ENCODE data around the gene CARHSP1.
"Not testable (repeated sequence)": the region's sequence is repeated elsewhere in the genome, so short reads cannot be mapped to it uniquely, and the experiment has no call there.

The CARHSP1 gene

GRCh38 chr16:8806272-8806983, 62.4 kb downstream of the CARHSP1 start:
- no peaks in the 10 kb centered on the region for H3K9me3 Mint-ChIP-seq
- H3K27me3 Mint-ChIP-seq, result no peaks in the 10 kb centered on the region
- H3K27ac Mint-ChIP-seq, result no peak overlapping the region
- DNase-seq, result no peak
- CTCF ChIA-PET, result interaction anchor here (0.8 kb wide), 1 partner anchor 11 kb away, joined by 3 read pairs; no protein-coding TSS in a partner anchor
- H3K36me3 Mint-ChIP-seq, result peaks cover 58% of the 10 kb centered on the region
- H3K4me1 Mint-ChIP-seq, result peaks cover 4% of the 10 kb centered on the region
- no peak overlapping the region for H3K4me3 Mint-ChIP-seq

DNA sequence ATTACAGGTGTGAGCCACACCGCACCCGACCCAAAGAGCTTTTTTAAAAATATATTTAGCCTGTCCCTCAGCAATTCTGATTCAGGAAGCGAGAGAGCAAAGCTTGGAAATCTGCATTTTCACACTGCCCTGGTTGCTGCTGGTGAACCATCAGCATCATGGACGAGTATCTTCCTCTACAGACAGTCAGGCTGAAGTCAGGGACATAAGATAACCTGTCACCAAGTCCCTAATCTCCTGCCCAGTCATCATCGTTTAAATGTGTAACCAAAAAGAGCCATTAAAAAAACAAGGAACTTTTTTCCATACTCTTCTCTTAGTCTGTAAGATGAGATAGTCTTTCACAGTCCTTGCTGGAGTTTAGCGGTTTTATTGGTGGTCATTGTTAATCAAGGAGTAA, 64.5 kb downstream of the CARHSP1 start:
- H3K9me3 Mint-ChIP-seq, result no peaks in the 10 kb centered on the region
- H3K36me3 Mint-ChIP-seq, result peaks cover 52% of the 10 kb centered on the region
- no peaks in the 10 kb centered on the region for H3K27me3 Mint-ChIP-seq
- CTCF ChIA-PET, result no interaction called here
- no peak for DNase-seq
- H3K4me3 Mint-ChIP-seq, result no peak overlapping the region
- peaks cover 15% of the 10 kb centered on the region for H3K4me1 Mint-ChIP-seq
- no peak overlapping the region for H3K27ac Mint-ChIP-seq

- DNase-seq, H3K9me3 Mint-ChIP-seq, H3K4me3 Mint-ChIP-seq, H3K27ac Mint-ChIP-seq, H3K27me3 Mint-ChIP-seq: not testable (repeated sequence)
- H3K4me1 Mint-ChIP-seq, result peaks cover 20% of the 10 kb centered on the region
- CTCF ChIA-PET, result interaction anchor here (0.6 kb wide), 1 partner anchor 146 kb away, joined by 3 read pairs; no protein-coding TSS in a partner anchor
- peaks cover 49% of the 10 kb centered on the region for H3K36me3 Mint-ChIP-seq
Observed at GRCh38 chr16:8803733-8804132, 65.1 kb downstream of the CARHSP1 start.
